Measurements from ENCODE around the gene SLC16A14.
"Not testable (repeated sequence)": the region's sequence is repeated elsewhere in the genome, so short reads cannot be mapped to it uniquely, and the experiment has no call there.

SLC16A14 gene, protein sequence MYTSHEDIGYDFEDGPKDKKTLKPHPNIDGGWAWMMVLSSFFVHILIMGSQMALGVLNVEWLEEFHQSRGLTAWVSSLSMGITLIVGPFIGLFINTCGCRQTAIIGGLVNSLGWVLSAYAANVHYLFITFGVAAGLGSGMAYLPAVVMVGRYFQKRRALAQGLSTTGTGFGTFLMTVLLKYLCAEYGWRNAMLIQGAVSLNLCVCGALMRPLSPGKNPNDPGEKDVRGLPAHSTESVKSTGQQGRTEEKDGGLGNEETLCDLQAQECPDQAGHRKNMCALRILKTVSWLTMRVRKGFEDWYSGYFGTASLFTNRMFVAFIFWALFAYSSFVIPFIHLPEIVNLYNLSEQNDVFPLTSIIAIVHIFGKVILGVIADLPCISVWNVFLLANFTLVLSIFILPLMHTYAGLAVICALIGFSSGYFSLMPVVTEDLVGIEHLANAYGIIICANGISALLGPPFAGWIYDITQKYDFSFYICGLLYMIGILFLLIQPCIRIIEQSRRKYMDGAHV

DNA sequence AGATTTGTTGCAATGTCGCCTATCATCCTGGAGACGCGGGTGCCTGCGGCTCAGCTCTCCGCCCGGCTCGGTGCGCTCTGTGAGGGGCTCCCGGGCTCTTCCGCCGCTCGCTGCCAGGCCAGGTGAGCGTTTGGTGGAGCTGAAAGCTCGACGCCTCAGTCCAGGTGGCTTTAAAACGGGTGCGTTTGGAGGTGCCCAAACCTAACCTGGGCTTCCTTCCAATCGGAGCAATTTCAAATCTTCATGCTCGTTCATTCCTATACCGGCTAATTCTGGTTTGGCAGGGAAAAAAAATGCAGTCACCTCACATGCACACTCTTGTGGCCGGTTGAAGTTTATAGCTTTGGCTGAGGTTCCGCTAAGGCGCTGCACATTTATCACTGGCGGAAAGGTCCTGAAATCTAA lies at the start of gene SLC16A14:
Gene SLC16A14 (minus strand): TSS at position 274 of the 405 bp plus-strand sequence. CDS start 9,572 bp downstream, outside the sequence.
- Histone ChIP-seq H3K4me1 (ENCODE audit: control insufficient read depth, low read length) (peaks cover 22% of the 10 kb centered on the region), H3K27ac (ENCODE audit: low read depth, low read length) (no peak within 1 kb of the TSS), H3K4me3 (ENCODE audit: low read length) (peak within 1 kb of the TSS; percentile 70), H3K4me2 (ENCODE audit: low read length) (peak within 1 kb of the TSS; percentile 87), H3K9me2 (replicated peaks; ENCODE audit: control insufficient read depth, low read length) (no peaks in the 10 kb centered on the region), H3K27me3 (ENCODE audit: control insufficient read depth, low read length) (peaks cover 33% of the 10 kb centered on the region), H3K79me2 (ENCODE audit: control insufficient read depth, low read length) (no peaks in the 10 kb centered on the region), H3F3A (ENCODE audit: control insufficient read depth, insufficient read depth) (no peaks in the 10 kb centered on the region), H4K20me1 (ENCODE audit: control insufficient read depth, insufficient read depth, low read depth, low read length) (no peaks in the 10 kb centered on the region), H3K36me3 (ENCODE audit: control insufficient read depth, low read length) (no peaks in the 10 kb centered on the region), H3K9me3 (ENCODE audit: control insufficient read depth, insufficient read depth, low read length) (no peaks in the 10 kb centered on the region)
- TF ChIP-seq, protein P1, sequence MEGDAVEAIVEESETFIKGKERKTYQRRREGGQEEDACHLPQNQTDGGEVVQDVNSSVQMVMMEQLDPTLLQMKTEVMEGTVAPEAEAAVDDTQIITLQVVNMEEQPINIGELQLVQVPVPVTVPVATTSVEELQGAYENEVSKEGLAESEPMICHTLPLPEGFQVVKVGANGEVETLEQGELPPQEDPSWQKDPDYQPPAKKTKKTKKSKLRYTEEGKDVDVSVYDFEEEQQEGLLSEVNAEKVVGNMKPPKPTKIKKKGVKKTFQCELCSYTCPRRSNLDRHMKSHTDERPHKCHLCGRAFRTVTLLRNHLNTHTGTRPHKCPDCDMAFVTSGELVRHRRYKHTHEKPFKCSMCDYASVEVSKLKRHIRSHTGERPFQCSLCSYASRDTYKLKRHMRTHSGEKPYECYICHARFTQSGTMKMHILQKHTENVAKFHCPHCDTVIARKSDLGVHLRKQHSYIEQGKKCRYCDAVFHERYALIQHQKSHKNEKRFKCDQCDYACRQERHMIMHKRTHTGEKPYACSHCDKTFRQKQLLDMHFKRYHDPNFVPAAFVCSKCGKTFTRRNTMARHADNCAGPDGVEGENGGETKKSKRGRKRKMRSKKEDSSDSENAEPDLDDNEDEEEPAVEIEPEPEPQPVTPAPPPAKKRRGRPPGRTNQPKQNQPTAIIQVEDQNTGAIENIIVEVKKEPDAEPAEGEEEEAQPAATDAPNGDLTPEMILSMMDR (IDR thresholded peaks at IDR 0.05; ENCODE audit: low read depth, low read length, poor library complexity, severe bottlenecking) = no peak
- TF ChIP-seq EZH2phosphoT487 (IDR thresholded peaks at IDR 0.05; ENCODE audit: borderline replicate concordance, low read length) = peak; percentile 55; the same call in 1 of the 2 replicates

DNA sequence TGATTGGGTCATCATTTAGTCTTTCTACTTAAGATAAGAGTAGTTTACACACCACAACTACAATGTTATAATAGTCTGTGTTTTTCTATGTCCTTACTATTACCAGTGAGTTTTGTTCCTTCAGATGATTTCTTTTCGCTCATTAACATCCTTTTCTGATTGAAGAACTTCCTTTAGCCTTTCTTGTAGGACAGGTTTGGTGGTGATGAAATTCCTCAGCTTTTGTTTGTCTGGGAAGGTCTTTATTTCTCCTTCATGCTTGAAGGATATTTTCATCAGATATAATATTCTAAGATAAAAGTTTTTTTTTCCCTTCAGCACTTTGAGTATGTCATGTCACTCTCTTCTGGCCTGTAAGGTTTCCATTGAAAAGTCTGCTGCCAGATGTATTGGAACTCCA lies 38.0 kb upstream of the SLC16A14 start:
- Histone ChIP-seq H3K4me3 (ENCODE audit: low read length) (no peak overlapping the region), H3F3A (ENCODE audit: control insufficient read depth, insufficient read depth) (no peaks in the 10 kb centered on the region), H3K27ac (ENCODE audit: low read depth, low read length) (no peak overlapping the region), H3K9me2 (replicated peaks; ENCODE audit: control insufficient read depth, low read length) (no peaks in the 10 kb centered on the region), H3K4me1 (ENCODE audit: control insufficient read depth, low read length) (no peaks in the 10 kb centered on the region), H3K9me3 (ENCODE audit: control insufficient read depth, insufficient read depth, low read length) (no peaks in the 10 kb centered on the region), H3K4me2 (ENCODE audit: low read length) (no peak overlapping the region), H3K79me2 (ENCODE audit: control insufficient read depth, low read length) (no peaks in the 10 kb centered on the region), H4K20me1 (ENCODE audit: control insufficient read depth, insufficient read depth, low read depth, low read length) (no peaks in the 10 kb centered on the region), H3K27me3 (ENCODE audit: control insufficient read depth, low read length) (no peaks in the 10 kb centered on the region), H3K36me3 (ENCODE audit: control insufficient read depth, low read length) (no peaks in the 10 kb centered on the region)
- TF ChIP-seq EZH2phosphoT487 (IDR thresholded peaks at IDR 0.05; ENCODE audit: borderline replicate concordance, low read length) = no peak
- TF ChIP-seq, protein P1 (IDR thresholded peaks at IDR 0.05; ENCODE audit: low read depth, low read length, poor library complexity, severe bottlenecking) = no peak

DNA sequence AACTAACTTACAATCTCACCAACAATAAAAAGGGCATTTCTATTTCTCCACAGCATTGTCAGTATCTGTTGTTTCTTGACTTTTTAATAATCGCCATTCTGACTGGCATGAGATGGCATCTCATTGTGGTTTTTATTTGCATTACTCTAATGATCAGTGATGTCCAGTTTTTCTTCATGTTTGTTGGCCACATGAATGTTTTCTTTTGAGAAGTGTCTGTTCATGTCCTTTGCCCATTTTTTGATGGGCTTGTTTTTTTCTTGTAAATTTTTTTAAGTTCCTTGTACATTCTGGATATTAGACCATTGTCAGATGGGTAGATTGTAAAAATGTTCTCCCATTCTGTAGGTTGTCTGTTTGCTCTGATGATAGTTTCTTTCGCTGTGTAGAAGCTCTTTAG lies 33.2 kb upstream of the SLC16A14 start:
- not testable (repeated sequence) for H3K4me2 ChIP-seq (ENCODE audit: low read length); H3K27ac ChIP-seq (ENCODE audit: low read depth, low read length); H3K27me3 ChIP-seq (ENCODE audit: control insufficient read depth, low read length); H3K4me3 ChIP-seq (ENCODE audit: low read length); H3K9me3 ChIP-seq (ENCODE audit: control insufficient read depth, insufficient read depth, low read length); H3F3A ChIP-seq (ENCODE audit: control insufficient read depth, insufficient read depth); H3K79me2 ChIP-seq (ENCODE audit: control insufficient read depth, low read length); H3K9me2 ChIP-seq (replicated peaks; ENCODE audit: control insufficient read depth, low read length); H3K4me1 ChIP-seq (ENCODE audit: control insufficient read depth, low read length); H4K20me1 ChIP-seq (ENCODE audit: control insufficient read depth, insufficient read depth, low read depth, low read length); H3K36me3 ChIP-seq (ENCODE audit: control insufficient read depth, low read length)

DNA sequence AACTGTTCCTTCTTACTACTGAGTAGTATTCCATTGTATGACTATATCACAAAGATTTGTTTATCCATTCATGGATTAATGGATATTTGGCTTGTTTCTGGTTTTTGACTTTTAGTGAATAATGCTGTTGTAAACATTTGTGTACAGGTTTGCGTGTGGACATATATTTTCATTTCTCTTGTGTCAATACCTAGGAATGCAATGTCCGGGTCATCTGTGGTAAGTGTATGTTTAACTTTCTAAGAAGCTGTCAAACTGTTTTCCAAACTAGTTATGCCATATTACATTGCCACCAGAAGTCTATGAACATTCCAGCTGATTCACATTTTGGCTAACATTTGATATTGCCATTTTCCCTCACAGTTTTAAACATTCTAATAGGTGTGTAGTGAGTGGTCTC lies 29.1 kb upstream of the SLC16A14 start:
- no peaks in the 10 kb centered on the region for H3K9me3 ChIP-seq (ENCODE audit: control insufficient read depth, insufficient read depth, low read length)
- no peaks in the 10 kb centered on the region for H3K27me3 ChIP-seq (ENCODE audit: control insufficient read depth, low read length)
- no peak overlapping the region for H3K27ac ChIP-seq (ENCODE audit: low read depth, low read length)
- no peaks in the 10 kb centered on the region for H3F3A ChIP-seq (ENCODE audit: control insufficient read depth, insufficient read depth)
- H3K79me2 ChIP-seq (ENCODE audit: control insufficient read depth, low read length) = no peaks in the 10 kb centered on the region
- no peak overlapping the region for H3K4me2 ChIP-seq (ENCODE audit: low read length)
- TF ChIP-seq, protein P1 (IDR thresholded peaks at IDR 0.05; ENCODE audit: low read depth, low read length, poor library complexity, severe bottlenecking) = no peak
- H3K36me3 ChIP-seq (ENCODE audit: control insufficient read depth, low read length) = no peaks in the 10 kb centered on the region
- no peaks in the 10 kb centered on the region for H3K4me1 ChIP-seq (ENCODE audit: control insufficient read depth, low read length)
- H3K9me2 ChIP-seq (replicated peaks; ENCODE audit: control insufficient read depth, low read length) = no peaks in the 10 kb centered on the region
- H3K4me3 ChIP-seq (ENCODE audit: low read length) = no peak overlapping the region
- H4K20me1 ChIP-seq (ENCODE audit: control insufficient read depth, insufficient read depth, low read depth, low read length) = no peaks in the 10 kb centered on the region
